WERI-Rb-1 (cell line): ENCODE measurements around the gene ACOX3.

ENCODE experiments used
- DNase-seq: peaks from one replicate; pipeline ENCODE4 v3.0.0-alpha.2; 2020
- H3K27ac ChIP-seq: fragments of 250-450 bp; sonication (Bioruptor Pico); 2 replicates; pipeline ENCODE4 v1.5.1; 2020; ENCODE audit warnings: mild to moderate bottlenecking, moderate library complexity
- H3K27me3 ChIP-seq: fragments of 250-450 bp; sonication (Bioruptor Pico); 2 replicates; pipeline ENCODE4 v1.5.1; 2021; ENCODE audit warnings: mild to moderate bottlenecking, low read depth, moderate library complexity; ENCODE audit not compliant: insufficient read depth, severe bottlenecking
- H3K36me3 ChIP-seq: fragments of 250-450 bp; sonication (Bioruptor Pico); 2 replicates; pipeline ENCODE4 v1.5.1; 2020; ENCODE audit warnings: mild to moderate bottlenecking, moderate library complexity
- H3K4me3 ChIP-seq: 2 replicates; pipeline ENCODE4 v1.5.1; 2011; ENCODE audit warnings: low read depth, mild to moderate bottlenecking, control low read depth, low read length
- H3K9me3 ChIP-seq: fragments of 250-450 bp; sonication (Bioruptor Pico); 2 replicates; pipeline ENCODE4 v1.5.1; 2021; ENCODE audit warnings: mild to moderate bottlenecking, moderate library complexity; ENCODE audit not compliant: severe bottlenecking
- CTCF ChIP-seq: IDR thresholded peaks from 2 replicates; pipeline ENCODE4 v1.5.1; 2011; ENCODE audit warnings: low read depth, mild to moderate bottlenecking, control low read depth, inconsistent platforms, low read length

ACOX3 gene

GRCh38 chr4:8368061-8368481 lies 72.5 kb downstream of the ACOX3 start:
- no peak for TF ChIP-seq CTCF
- Histone ChIP-seq H3K4me3 (no peak overlapping the region), H3K9me3 (no peaks in the 10 kb centered on the region), H3K27ac (no peak overlapping the region), H3K36me3 (no peaks in the 10 kb centered on the region), H3K27me3 (no peaks in the 10 kb centered on the region)
- DNase-seq: no peak

DNA sequence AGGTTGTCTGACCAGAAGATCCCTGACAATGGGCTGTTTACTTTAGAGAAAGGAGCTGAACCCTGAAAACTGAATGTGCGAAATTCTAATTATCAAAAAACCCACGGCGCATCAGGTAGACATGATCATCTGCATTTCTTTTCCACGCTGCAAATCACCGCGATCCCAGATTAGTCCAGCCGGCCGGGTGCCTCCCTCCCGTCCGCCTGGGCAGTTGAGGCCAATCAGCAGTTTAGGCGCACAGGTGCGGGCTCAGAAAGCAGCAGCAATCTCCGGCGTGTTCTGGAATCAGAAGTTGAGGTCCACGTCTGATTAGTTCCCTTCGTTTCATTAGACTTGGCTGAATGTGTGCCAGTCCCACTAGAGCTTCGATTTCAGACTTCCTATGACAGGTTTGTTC lies 73.9 kb downstream of the ACOX3 start:
- Histone ChIP-seq H3K27ac (no peak overlapping the region), H3K27me3 (no peaks in the 10 kb centered on the region), H3K36me3 (no peaks in the 10 kb centered on the region), H3K4me3 (no peak overlapping the region), H3K9me3 (no peaks in the 10 kb centered on the region)
- no peak for TF ChIP-seq CTCF
- DNase-seq: no peak

GRCh38 chr4:8365951-8366350 lies 74.6 kb downstream of the ACOX3 start:
- H3K36me3 ChIP-seq: no peaks in the 10 kb centered on the region
- TF ChIP-seq CTCF: no peak
- no peak for DNase-seq
- no peak overlapping the region for H3K4me3 ChIP-seq
- H3K9me3 ChIP-seq: no peaks in the 10 kb centered on the region
- no peaks in the 10 kb centered on the region for H3K27me3 ChIP-seq
- no peak overlapping the region for H3K27ac ChIP-seq

GRCh38 chr4:8365353-8365752 lies 75.2 kb downstream of the ACOX3 start:
- DNase-seq: no peak
- no peak for TF ChIP-seq CTCF
- H3K4me3 ChIP-seq: no peak overlapping the region
- no peaks in the 10 kb centered on the region for H3K36me3 ChIP-seq
- H3K27ac ChIP-seq: no peak overlapping the region
- no peaks in the 10 kb centered on the region for H3K27me3 ChIP-seq
- no peaks in the 10 kb centered on the region for H3K9me3 ChIP-seq

DNA sequence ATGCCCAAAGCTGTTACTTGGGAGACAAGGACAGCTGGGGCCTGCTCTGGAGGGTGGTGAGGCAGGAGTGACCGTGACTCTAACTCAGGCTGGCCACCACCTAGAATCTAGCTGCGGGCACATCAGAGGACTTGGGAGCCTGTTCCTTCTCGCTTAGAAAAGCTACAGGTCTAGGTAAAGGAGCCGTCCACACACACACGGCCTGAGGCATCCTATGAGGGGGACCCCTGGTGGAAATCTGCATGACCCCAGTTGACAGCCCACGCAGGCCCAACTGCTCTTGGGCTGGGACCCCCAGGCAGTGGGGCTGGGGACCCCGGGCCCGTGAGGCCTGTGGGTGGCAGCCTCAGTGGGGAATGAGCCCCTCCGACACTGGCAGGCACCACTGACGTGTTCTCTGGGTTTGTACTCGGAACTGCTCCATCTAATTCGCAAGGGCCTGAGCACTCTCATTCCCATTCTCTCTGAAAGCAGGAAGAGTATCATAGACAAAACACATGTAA lies 75.6 kb downstream of the ACOX3 start:
- Histone ChIP-seq H3K36me3 (no peaks in the 10 kb centered on the region), H3K27ac (no peak overlapping the region), H3K4me3 (no peak overlapping the region), H3K27me3 (no peaks in the 10 kb centered on the region), H3K9me3 (no peaks in the 10 kb centered on the region)
- no peak for DNase-seq
- no peak for TF ChIP-seq CTCF

GRCh38 chr4:8364141-8364540 lies 76.4 kb downstream of the ACOX3 start:
- no peak for TF ChIP-seq CTCF
- H3K36me3 ChIP-seq: no peaks in the 10 kb centered on the region
- H3K4me3 ChIP-seq: no peak overlapping the region

More at GRCh38 chr4:8364141-8364540, 76.4 kb downstream of the ACOX3 start:
- DNase-seq: no peak
- no peak overlapping the region for H3K27ac ChIP-seq
- H3K27me3 ChIP-seq: no peaks in the 10 kb centered on the region
- H3K9me3 ChIP-seq: no peaks in the 10 kb centered on the region
